Measurements from ENCODE around the gene SLC16A10.
"Not testable (repeated sequence)": the region's sequence is repeated elsewhere in the genome, so short reads cannot be mapped to it uniquely, and the experiment has no call there.

SLC16A10 gene

GRCh38 chr6:111248789-111249188 lies 161.5 kb downstream of the SLC16A10 start:
- DNase-seq (ENCODE audit: extremely low read depth, insufficient read length): no peak
- Histone ChIP-seq H3K4me3 (replicated peaks; ENCODE audit: low read depth, low read length) (no peak overlapping the region), H3K36me3 (ENCODE audit: control insufficient read depth, insufficient read depth, low read length) (no peaks in the 10 kb centered on the region), H3K27me3 (replicated peaks; ENCODE audit: control insufficient read depth, insufficient read depth, low read length) (no peaks in the 10 kb centered on the region)
- no peak for TF ChIP-seq CTCF (IDR thresholded peaks at IDR 0.05; ENCODE audit: insufficient read depth, low read length, poor library complexity, severe bottlenecking)

- H3K27me3 ChIP-seq (replicated peaks; ENCODE audit: control insufficient read depth, insufficient read depth, low read length): no peaks in the 10 kb centered on the region
- DNase-seq (ENCODE audit: extremely low read depth, insufficient read length): no peak
- H3K4me3 ChIP-seq (replicated peaks; ENCODE audit: low read depth, low read length): no peak overlapping the region
- TF ChIP-seq CTCF (IDR thresholded peaks at IDR 0.05; ENCODE audit: insufficient read depth, low read length, poor library complexity, severe bottlenecking): no peak
- no peaks in the 10 kb centered on the region for H3K36me3 ChIP-seq (ENCODE audit: control insufficient read depth, insufficient read depth, low read length)
These were observed 163.6 kb downstream of the SLC16A10 start for GRCh38 chr6:111250791-111251354.

- no peaks in the 10 kb centered on the region for H3K36me3 ChIP-seq (ENCODE audit: control insufficient read depth, insufficient read depth, low read length)
- no peak for DNase-seq (ENCODE audit: extremely low read depth, insufficient read length)
These were observed 165.4 kb downstream of the SLC16A10 start for GRCh38 chr6:111252726-111253125.

GRCh38 chr6:111254004-111254778 lies 166.9 kb downstream of the SLC16A10 start:
- Histone ChIP-seq H3K27me3 (replicated peaks; ENCODE audit: control insufficient read depth, insufficient read depth, low read length) (no peaks in the 10 kb centered on the region), H3K36me3 (ENCODE audit: control insufficient read depth, insufficient read depth, low read length) (no peaks in the 10 kb centered on the region), H3K4me3 (replicated peaks; ENCODE audit: low read depth, low read length) (no peak overlapping the region)
- no peak for TF ChIP-seq CTCF (IDR thresholded peaks at IDR 0.05; ENCODE audit: insufficient read depth, low read length, poor library complexity, severe bottlenecking)
- no peak for DNase-seq (ENCODE audit: extremely low read depth, insufficient read length)

More at GRCh38 chr6:111252726-111253125, 165.4 kb downstream of the SLC16A10 start:
- TF ChIP-seq CTCF (IDR thresholded peaks at IDR 0.05; ENCODE audit: insufficient read depth, low read length, poor library complexity, severe bottlenecking): no peak
- no peaks in the 10 kb centered on the region for H3K27me3 ChIP-seq (replicated peaks; ENCODE audit: control insufficient read depth, insufficient read depth, low read length)
- H3K4me3 ChIP-seq (replicated peaks; ENCODE audit: low read depth, low read length): no peak overlapping the region

GRCh38 chr6:111254779-111255166 lies 167.5 kb downstream of the SLC16A10 start:
- no peak for DNase-seq (ENCODE audit: extremely low read depth, insufficient read length)
- no peaks in the 10 kb centered on the region for H3K36me3 ChIP-seq (ENCODE audit: control insufficient read depth, insufficient read depth, low read length)
- TF ChIP-seq CTCF (IDR thresholded peaks at IDR 0.05; ENCODE audit: insufficient read depth, low read length, poor library complexity, severe bottlenecking): no peak
- H3K27me3 ChIP-seq (replicated peaks; ENCODE audit: control insufficient read depth, insufficient read depth, low read length): no peaks in the 10 kb centered on the region
- H3K4me3 ChIP-seq (replicated peaks; ENCODE audit: low read depth, low read length): no peak overlapping the region

- H3K27me3 ChIP-seq (replicated peaks; ENCODE audit: control insufficient read depth, insufficient read depth, low read length); DNase-seq (ENCODE audit: extremely low read depth, insufficient read length); H3K36me3 ChIP-seq (ENCODE audit: control insufficient read depth, insufficient read depth, low read length); H3K4me3 ChIP-seq (replicated peaks; ENCODE audit: low read depth, low read length): not testable (repeated sequence)
These were observed 168.5 kb downstream of the SLC16A10 start for GRCh38 chr6:111255838-111256237.

Measured in GM06990 (cell line).